ENCODE data around the gene TXNL4B. TPM values are rescaled to one million over a fixed set of nuclear protein-coding genes. Genes with fewer than 3 reads are reported as not detected.

The TXNL4B gene
- total RNA-seq, 2 experiments from 2014 or later: 22.0 to 24.1 TPM

DNA sequence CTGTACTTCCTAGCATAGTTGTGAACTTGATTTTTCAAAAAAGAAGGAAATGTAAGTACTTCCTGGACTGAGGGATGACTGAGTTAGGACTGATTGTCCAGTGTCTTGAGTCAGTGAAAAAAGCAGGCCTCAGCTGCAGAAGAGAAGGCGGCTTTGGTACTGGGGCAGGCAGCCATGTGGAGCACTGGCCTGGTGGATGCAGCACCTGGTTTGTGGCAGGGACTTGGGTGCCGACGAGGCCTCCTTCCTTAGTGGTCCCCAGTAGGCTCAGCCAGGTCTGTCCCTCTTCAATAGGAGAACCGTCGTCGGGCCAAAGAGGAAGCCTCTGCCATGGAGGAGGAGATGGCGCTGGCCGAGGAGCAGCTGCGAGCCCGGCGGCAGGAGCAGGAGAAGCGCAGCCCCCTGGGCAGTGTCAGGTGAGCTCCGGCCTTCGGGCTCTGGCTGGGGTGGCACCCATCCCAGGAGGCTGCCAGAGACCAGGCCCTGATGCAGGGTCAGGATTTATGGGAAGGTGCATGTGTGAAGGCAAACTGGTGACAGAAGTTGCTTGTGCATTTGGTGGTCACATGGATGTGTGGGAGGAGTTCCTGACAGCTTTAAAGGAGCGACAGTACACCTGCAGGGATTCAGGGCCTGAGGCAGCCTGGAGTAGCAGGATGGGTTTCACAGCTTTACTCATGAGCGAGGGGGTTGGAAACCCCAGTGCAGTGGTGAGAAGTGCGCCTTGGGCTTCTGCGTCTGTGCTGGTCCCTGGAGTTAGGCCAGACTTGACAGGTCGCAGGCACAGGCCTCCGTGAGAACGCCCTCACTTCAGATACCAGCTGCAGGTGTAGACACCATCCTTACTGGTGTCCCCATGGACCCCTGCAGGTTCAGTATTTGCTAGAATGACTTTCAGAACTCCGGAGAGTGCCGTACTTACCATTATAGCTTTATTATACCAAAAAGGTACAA is 17.5 kb upstream of the TXNL4B start:
- no peak overlapping the region for H3K4me3 Mint-ChIP-seq
- H3K36me3 Mint-ChIP-seq (ENCODE audit: low read depth): peaks cover 29% of the 10 kb centered on the region
- no peaks in the 10 kb centered on the region for H3K4me1 Mint-ChIP-seq (ENCODE audit: low read depth)
- DNase-seq: no peak
- H3K9me3 Mint-ChIP-seq: no peaks in the 10 kb centered on the region
- intact Hi-C loops (cut with micrococcal nuclease): no loop called here
- no peak overlapping the region for H3K27ac Mint-ChIP-seq
- H3K27me3 Mint-ChIP-seq (ENCODE audit: low read depth): no peaks in the 10 kb centered on the region
- CTCF ChIA-PET: interaction anchor here (1.0 to 2.1 kb wide), 2 partner anchors 14 kb away, joined by 3 to 6 read pairs; no protein-coding TSS in a partner anchor

DNA sequence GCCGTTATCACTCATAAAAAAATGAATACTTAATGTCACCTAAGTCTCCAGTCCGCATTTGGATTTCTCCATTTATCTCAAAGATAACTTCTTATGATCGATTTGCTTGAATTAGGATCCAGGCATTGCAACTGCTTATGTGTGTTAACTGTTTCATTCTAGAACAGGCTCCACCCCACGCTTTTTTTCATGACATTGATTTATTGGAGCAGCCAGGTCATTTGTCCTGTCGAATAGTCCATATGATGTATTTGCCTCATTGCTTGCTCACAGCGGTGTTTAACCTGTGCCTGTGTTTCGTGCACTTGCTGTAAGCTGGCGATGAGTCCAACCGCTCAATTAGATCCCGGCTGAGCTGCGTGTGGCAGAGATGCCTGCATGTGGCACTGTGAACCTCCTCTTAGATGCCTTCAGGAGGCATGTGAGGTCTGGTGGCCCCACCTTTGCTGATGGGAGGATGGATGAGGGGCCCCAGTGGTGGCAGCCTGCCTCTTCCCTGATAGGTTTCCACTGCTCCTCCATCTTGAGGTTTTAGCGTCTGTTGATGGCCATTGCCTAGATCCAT is 16.6 kb upstream of the TXNL4B start:
- Mint-ChIP-seq H3K4me3 (no peak overlapping the region), H3K9me3 (no peaks in the 10 kb centered on the region), H3K36me3 (ENCODE audit: low read depth) (peaks cover 38% of the 10 kb centered on the region), H3K27ac (no peak overlapping the region), H3K4me1 (ENCODE audit: low read depth) (no peaks in the 10 kb centered on the region), H3K27me3 (ENCODE audit: low read depth) (no peaks in the 10 kb centered on the region)
- CTCF ChIA-PET: interaction anchor here (2.1 kb wide), 1 partner anchor 14 kb away, joined by 6 read pairs; no protein-coding TSS in a partner anchor
- intact Hi-C loops (cut with micrococcal nuclease): no loop called here
- no peak for DNase-seq

DNA sequence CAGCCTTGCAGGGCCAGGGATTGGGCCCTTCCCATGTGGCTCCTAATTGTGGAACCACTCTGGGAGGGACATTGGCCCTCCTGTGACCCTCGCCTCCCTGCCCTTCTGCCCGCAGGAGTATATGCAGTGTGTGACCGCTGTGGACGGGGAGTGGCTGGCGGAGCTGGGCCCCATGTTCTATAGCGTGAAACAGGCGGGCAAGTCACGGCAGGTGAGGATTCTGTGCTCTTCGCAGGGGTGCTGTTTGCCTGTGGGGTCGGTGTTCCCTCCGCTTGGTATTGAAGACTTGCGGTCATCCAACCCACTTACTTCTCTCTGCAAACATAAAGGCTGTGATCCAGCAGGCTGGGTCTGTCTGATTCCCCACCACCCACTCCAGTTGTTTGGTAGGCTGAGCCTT is 15.9 kb upstream of the TXNL4B start:
- intact Hi-C loops (cut with micrococcal nuclease): no loop called here
- H3K27me3 Mint-ChIP-seq (ENCODE audit: low read depth): no peaks in the 10 kb centered on the region
- peaks cover 38% of the 10 kb centered on the region for H3K36me3 Mint-ChIP-seq (ENCODE audit: low read depth)
- H3K4me3 Mint-ChIP-seq: no peak overlapping the region
- no peaks in the 10 kb centered on the region for H3K9me3 Mint-ChIP-seq
- no peak for DNase-seq
- no peaks in the 10 kb centered on the region for H3K4me1 Mint-ChIP-seq (ENCODE audit: low read depth)
- H3K27ac Mint-ChIP-seq: no peak overlapping the region
- CTCF ChIA-PET: interaction anchor here (2.1 kb wide), 1 partner anchor 15 kb away, joined by 6 read pairs; no protein-coding TSS in a partner anchor

DNA sequence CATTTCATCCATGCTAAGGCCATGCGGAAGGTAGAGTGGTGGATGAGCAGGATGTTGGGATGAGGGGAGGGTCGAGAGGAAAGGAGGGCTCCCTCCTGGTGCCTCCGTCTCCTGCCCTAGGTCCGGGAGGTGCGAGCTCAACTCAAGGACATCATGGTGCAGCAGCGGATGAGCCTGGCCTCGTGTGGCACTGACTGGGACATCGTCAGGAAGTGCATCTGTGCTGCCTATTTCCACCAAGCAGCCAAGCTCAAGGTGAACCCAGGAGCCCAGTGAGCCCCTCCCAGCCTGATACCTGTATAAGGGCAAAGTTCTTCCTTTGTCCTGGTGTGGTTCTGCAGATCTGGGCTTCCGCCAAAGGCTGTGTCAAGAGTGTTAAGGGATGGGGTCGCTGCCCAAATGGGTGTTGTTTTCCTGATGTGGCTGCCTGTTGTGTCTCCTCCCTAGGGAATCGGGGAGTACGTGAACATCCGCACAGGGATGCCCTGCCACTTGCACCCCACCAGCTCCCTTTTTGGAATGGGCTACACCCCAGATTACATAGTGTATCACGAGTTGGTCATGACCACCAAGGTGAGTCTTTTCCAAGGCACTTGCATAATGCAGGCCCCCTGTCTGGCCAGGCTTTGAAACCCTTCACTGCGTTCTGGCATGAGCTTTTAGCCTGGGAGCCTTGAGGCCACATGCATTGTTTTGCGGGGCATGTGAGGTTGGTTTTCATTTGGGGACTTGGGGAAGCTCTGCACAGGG is 15.1 kb upstream of the TXNL4B start:
- no peak for DNase-seq
- H3K4me3 Mint-ChIP-seq: no peak overlapping the region
- intact Hi-C loops (cut with micrococcal nuclease): no loop called here
- H3K4me1 Mint-ChIP-seq (ENCODE audit: low read depth): no peaks in the 10 kb centered on the region
- H3K27me3 Mint-ChIP-seq (ENCODE audit: low read depth): no peaks in the 10 kb centered on the region
- H3K27ac Mint-ChIP-seq: no peak overlapping the region
- CTCF ChIA-PET: interaction anchor here (2.1 kb wide), 1 partner anchor 16 kb away, joined by 6 read pairs; no protein-coding TSS in a partner anchor
- H3K36me3 Mint-ChIP-seq (ENCODE audit: low read depth): peaks cover 44% of the 10 kb centered on the region
- H3K9me3 Mint-ChIP-seq: no peaks in the 10 kb centered on the region

DNA sequence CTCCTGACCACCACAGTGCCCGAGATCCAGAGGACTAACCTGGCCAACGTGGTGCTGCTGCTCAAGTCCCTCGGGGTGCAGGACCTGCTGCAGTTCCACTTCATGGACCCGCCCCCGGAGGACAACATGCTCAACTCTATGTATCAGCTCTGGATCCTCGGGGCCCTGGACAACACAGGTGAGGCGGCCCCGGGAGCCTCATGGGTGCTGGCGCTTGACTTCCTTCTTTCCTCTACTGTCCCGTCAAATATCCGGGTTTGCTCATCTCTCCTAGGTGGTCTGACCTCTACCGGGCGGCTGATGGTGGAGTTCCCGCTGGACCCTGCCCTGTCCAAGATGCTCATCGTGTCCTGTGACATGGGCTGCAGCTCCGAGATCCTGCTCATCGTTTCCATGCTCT is 14.0 kb upstream of the TXNL4B start:
- Mint-ChIP-seq H3K27ac (no peak overlapping the region), H3K9me3 (no peaks in the 10 kb centered on the region), H3K4me3 (no peak overlapping the region), H3K27me3 (ENCODE audit: low read depth) (no peaks in the 10 kb centered on the region), H3K4me1 (ENCODE audit: low read depth) (no peaks in the 10 kb centered on the region), H3K36me3 (ENCODE audit: low read depth) (peaks cover 49% of the 10 kb centered on the region)
- DNase-seq: no peak
- CTCF ChIA-PET: no interaction called here
- intact Hi-C loops (cut with micrococcal nuclease): no loop called here

DNA sequence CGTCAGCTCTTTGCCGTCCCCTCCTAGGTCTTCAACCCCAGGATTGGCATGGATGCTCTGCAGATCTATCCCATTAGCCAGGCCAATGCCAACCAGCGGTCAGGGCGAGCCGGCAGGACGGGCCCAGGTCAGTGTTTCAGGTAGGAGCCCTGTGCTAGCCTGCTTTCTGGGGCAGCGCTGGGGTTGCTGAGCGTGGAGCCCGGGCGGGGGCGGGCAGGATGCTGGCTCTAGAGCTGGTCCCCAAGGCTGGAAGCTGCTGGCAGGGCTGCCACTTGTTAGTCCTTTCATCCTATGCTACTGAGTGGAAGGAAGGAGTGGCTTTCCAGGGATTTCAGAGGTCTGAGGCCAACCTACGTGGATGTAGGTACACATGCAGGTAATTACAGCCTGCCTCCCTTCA is 12.6 kb upstream of the TXNL4B start:
- CTCF ChIA-PET: no interaction called here
- DNase-seq: no peak
- H3K4me1 Mint-ChIP-seq (ENCODE audit: low read depth): no peaks in the 10 kb centered on the region
- H3K4me3 Mint-ChIP-seq: no peak overlapping the region
- intact Hi-C loops (cut with micrococcal nuclease): no loop called here
- no peaks in the 10 kb centered on the region for H3K9me3 Mint-ChIP-seq
- peaks cover 49% of the 10 kb centered on the region for H3K36me3 Mint-ChIP-seq (ENCODE audit: low read depth)
- H3K27me3 Mint-ChIP-seq (ENCODE audit: low read depth): no peaks in the 10 kb centered on the region
- H3K27ac Mint-ChIP-seq: no peak overlapping the region

DNA sequence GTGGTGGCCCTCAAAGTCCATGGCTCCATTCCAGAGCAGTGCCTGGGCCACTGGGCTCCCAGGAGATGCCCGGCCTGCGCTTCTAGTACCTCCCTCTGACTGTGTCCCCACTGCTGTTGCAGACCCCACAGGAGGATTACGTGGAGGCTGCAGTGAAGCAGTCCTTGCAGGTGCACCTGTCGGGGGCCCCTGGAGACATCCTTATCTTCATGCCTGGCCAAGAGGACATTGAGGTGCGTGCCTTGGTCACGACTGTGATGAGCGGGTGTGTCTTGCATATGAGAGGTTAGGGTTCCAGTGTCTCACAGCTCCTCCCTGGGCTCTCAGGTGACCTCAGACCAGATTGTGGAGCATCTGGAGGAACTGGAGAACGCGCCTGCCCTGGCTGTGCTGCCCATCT is 11.5 kb upstream of the TXNL4B start:
- Mint-ChIP-seq H3K4me1 (ENCODE audit: low read depth) (no peaks in the 10 kb centered on the region), H3K9me3 (no peaks in the 10 kb centered on the region), H3K27me3 (ENCODE audit: low read depth) (no peaks in the 10 kb centered on the region), H3K27ac (no peak overlapping the region), H3K36me3 (ENCODE audit: low read depth) (peaks cover 53% of the 10 kb centered on the region), H3K4me3 (no peak overlapping the region)
- intact Hi-C loops (cut with micrococcal nuclease): no loop called here
- DNase-seq: no peak
- CTCF ChIA-PET: no interaction called here

DNA sequence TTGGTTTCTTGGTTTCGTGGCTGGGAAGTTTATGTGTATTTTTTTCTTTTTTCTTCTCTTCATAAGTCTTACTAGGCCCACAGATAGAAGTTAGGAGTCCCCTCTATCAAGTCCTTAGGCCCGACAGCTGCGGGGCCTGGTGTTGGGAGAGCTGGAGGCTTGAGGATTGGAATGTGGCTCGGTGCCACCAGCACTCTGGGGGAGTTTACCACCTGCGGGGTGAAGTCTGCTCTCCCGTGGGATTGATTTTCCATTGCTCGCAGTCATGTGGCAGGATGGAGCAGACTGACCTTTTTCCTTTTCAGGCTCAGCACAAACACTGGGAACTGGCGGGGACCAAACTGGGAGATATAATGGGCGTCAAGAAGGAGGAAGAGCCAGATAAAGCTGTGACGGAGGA is 7.8 kb upstream of the TXNL4B start:
- DNase-seq: no peak
- H3K9me3 Mint-ChIP-seq: no peaks in the 10 kb centered on the region
- H3K36me3 Mint-ChIP-seq (ENCODE audit: low read depth): peaks cover 59% of the 10 kb centered on the region
- no peaks in the 10 kb centered on the region for H3K27me3 Mint-ChIP-seq (ENCODE audit: low read depth)
- no peak overlapping the region for H3K4me3 Mint-ChIP-seq
- CTCF ChIA-PET: no interaction called here
- no peak overlapping the region for H3K27ac Mint-ChIP-seq
- H3K4me1 Mint-ChIP-seq (ENCODE audit: low read depth): no peaks in the 10 kb centered on the region
- intact Hi-C loops (cut with micrococcal nuclease): no loop called here

DNA sequence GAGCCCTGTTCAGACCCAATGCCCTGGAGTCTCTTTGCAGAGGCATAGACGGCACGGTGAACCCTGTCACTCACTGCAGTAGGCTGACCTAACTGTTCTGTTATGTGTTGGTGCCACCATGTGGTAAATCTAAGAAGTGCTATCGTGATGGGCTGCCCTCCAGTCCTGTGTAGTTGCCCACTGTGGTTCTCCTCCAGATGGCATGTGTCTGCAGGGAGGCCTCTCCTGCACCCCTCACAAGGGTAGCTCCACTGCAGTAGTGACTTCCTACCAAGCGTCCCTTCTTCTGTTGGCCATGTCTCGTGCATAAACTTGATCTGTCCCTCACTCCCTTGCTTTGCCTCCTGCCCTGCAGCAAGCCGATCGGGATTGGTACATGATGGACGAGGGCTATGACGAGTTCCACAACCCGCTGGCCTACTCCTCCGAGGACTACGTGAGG is 6.0 kb upstream of the TXNL4B start:
- H3K4me1 Mint-ChIP-seq (ENCODE audit: low read depth): peaks cover 14% of the 10 kb centered on the region
- intact Hi-C loops (cut with micrococcal nuclease): loop anchor here (1.0 to 10.0 kb wide), 3 partner anchors 33 to 1365 kb away; partner anchors contain the start of gene CMTR2
- DNase-seq: peak; percentile 56
- no peak overlapping the region for H3K4me3 Mint-ChIP-seq
- no peaks in the 10 kb centered on the region for H3K27me3 Mint-ChIP-seq (ENCODE audit: low read depth)
- CTCF ChIA-PET: interaction anchor here (0.6 to 0.9 kb wide), 3 partner anchors 9 to 32 kb away, joined by 3 to 5 read pairs (median 3); no protein-coding TSS in a partner anchor
- H3K36me3 Mint-ChIP-seq (ENCODE audit: low read depth): peaks cover 55% of the 10 kb centered on the region
- H3K27ac Mint-ChIP-seq: no peak overlapping the region
- no peaks in the 10 kb centered on the region for H3K9me3 Mint-ChIP-seq

DNA sequence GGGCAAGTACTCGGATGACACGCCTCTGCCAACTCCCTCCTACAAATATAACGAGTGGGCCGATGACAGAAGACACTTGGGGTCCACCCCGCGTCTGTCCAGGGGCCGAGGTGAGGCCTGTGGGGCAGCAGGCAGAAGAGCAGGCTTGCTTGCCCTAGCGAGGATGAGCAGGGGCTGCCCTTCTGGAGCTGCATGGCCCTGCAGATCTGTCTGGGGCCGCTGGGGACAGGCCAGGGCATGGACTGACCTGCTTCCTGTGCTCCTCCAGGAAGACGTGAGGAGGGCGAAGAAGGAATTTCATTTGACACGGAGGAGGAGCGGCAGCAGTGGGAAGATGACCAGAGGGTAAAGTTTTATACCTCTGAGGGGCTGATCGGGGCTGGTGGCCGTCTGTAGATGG is 5.5 kb upstream of the TXNL4B start:
- Mint-ChIP-seq H3K27ac (no peak overlapping the region), H3K27me3 (ENCODE audit: low read depth) (no peaks in the 10 kb centered on the region), H3K36me3 (ENCODE audit: low read depth) (peaks cover 53% of the 10 kb centered on the region), H3K4me3 (no peak overlapping the region), H3K9me3 (no peaks in the 10 kb centered on the region), H3K4me1 (ENCODE audit: low read depth) (peaks cover 14% of the 10 kb centered on the region)
- intact Hi-C loops (cut with micrococcal nuclease): loop anchor here (1.0 to 10.0 kb wide), 3 partner anchors 33 to 1364 kb away; partner anchors contain the start of gene CMTR2
- DNase-seq: no peak
- CTCF ChIA-PET: no interaction called here

DNA sequence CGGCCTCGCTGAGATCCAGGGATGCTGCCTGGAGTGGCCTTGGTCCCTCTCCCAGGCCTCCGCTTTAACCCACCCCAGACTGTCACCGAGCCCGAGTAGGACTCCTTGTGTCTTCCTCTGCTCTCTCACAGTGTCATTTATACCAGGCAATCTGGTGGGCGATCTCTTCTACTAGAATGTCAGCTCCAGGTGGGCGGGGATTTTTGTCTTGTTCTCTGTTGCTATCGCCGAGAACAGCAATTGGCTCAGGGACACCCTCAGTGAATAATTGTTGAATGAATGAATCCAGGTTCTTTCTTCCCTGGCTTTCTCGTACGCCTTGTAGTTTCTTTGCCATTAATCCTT is 818 bp upstream of the TXNL4B start:
- H3K27me3 Mint-ChIP-seq (ENCODE audit: low read depth): no peaks in the 10 kb centered on the region
- H3K27ac Mint-ChIP-seq: peak overlapping the region; percentile 95
- H3K4me3 Mint-ChIP-seq: peak overlapping the region; percentile 96
- peak; percentile 39 for DNase-seq
- H3K4me1 Mint-ChIP-seq (ENCODE audit: low read depth): peaks cover 35% of the 10 kb centered on the region
- no peaks in the 10 kb centered on the region for H3K9me3 Mint-ChIP-seq
- intact Hi-C loops (cut with micrococcal nuclease): loop anchor here (5.0 to 10.0 kb wide), 4 partner anchors 212 to 1359 kb away; partner anchors contain the start of genes CMTR2 and ZNF821
- H3K36me3 Mint-ChIP-seq (ENCODE audit: low read depth): peaks cover 27% of the 10 kb centered on the region
- CTCF ChIA-PET: interaction anchor here (3.4 kb wide), 1 partner anchor 26 kb away, joined by 20 read pairs; no protein-coding TSS in a partner anchor

Data from activated naive CD4-positive, alpha-beta T cell treated with anti-CD3 and anti-CD28 coated beads for 36 hours (primary cell).